Neural progenitor cell (in vitro differentiated cells): ENCODE measurements around the gene GBF1. TPM values are rescaled to one million over a fixed set of nuclear protein-coding genes. Genes with fewer than 3 reads are reported as not detected.

Experiments
- DNase-seq: peaks from one replicate; pipeline ENCODE4 v3.0.0-alpha.2; 2016; ENCODE audit warnings: low spot score
- H2AFZ ChIP-seq: fragments of 200-600 bp; sonication (generic); replicated peaks from 2 replicates; pipeline ENCODE4 v1.6.1; 2016; ENCODE audit warnings: antibody characterized with exemption
- H3F3A ChIP-seq: fragments of 200-600 bp; sonication (generic); 2 replicates; pipeline ENCODE4 v1.6.1; 2016; ENCODE audit warnings: antibody characterized with exemption, low read depth
- H3K27ac ChIP-seq: fragments of 200-600 bp; sonication (generic); 2 replicates; pipeline ENCODE4 v1.5.1; 2016; ENCODE audit warnings: mild to moderate bottlenecking
- H3K27me3 ChIP-seq: fragments of 200-600 bp; sonication (generic); 2 replicates; pipeline ENCODE4 v1.6.1; 2016; ENCODE audit warnings: mild to moderate bottlenecking, moderate library complexity
- H3K36me3 ChIP-seq: fragments of 200-600 bp; sonication (generic); 2 replicates; pipeline ENCODE4 v1.5.1; 2016
- H3K4me1 ChIP-seq: fragments of 200-600 bp; sonication (generic); 2 replicates; pipeline ENCODE4 v1.6.1; 2016; ENCODE audit warnings: mixed run types
- H3K4me2 ChIP-seq: fragments of 200-600 bp; sonication (generic); 2 replicates; pipeline ENCODE4 v1.6.1; 2016
- H3K4me3 ChIP-seq: fragments of 200-600 bp; sonication (generic); 2 replicates; pipeline ENCODE4 v1.5.1; 2016
- H3K79me2 ChIP-seq: fragments of 200-600 bp; sonication (generic); 2 replicates; pipeline ENCODE4 v1.6.1; 2016; ENCODE audit warnings: low read depth
- H3K9ac ChIP-seq: fragments of 200-600 bp; sonication (generic); 2 replicates; pipeline ENCODE4 v1.6.1; 2016
- H3K9me3 ChIP-seq: fragments of 200-600 bp; sonication (generic); 2 replicates; pipeline ENCODE4 v1.5.1; 2016; ENCODE audit warnings: low read depth
- H4K20me1 ChIP-seq: fragments of 200-600 bp; sonication (generic); 2 replicates; pipeline ENCODE4 v1.6.1; 2016; ENCODE audit warnings: low read depth
- H3K27ac Mint-ChIP-seq: 3 replicates; pipeline ENCODE4 v1.8.0; 2021; ENCODE audit warnings: mixed read lengths
- H3K27me3 Mint-ChIP-seq: 2 replicates; pipeline ENCODE4 v1.8.0; 2022; ENCODE audit warnings: low read depth, mild to moderate bottlenecking, inconsistent platforms, moderate library complexity, mixed read lengths; ENCODE audit not compliant: insufficient read depth
- H3K36me3 Mint-ChIP-seq: 3 replicates; pipeline ENCODE4 v1.8.0; 2021; ENCODE audit warnings: mixed read lengths
- H3K4me1 Mint-ChIP-seq: 3 replicates; pipeline ENCODE4 v1.8.0; 2021; ENCODE audit warnings: mixed read lengths
- H3K4me3 Mint-ChIP-seq: 3 replicates; pipeline ENCODE4 v1.8.0; 2021; ENCODE audit warnings: mild to moderate bottlenecking, moderate library complexity, mixed read lengths
- H3K9me3 Mint-ChIP-seq: 3 replicates; pipeline ENCODE4 v1.8.0; 2020; ENCODE audit warnings: mixed read lengths
- EZH2 ChIP-seq: fragments of 200-600 bp; sonication (generic); IDR thresholded peaks from 2 replicates; pipeline ENCODE4 v1.6.1; 2017; ENCODE audit warnings: antibody characterized with exemption, mild to moderate bottlenecking, moderate library complexity
- EZH2phosphoT487 ChIP-seq: fragments of 200-600 bp; sonication (generic); IDR thresholded peaks from 2 replicates; pipeline ENCODE4 v1.6.1; 2017; ENCODE audit warnings: antibody characterized with exemption
- total RNA-seq: library from RNA; depleted of rRNA; stranded (reverse); fragments of >200 nt; gene quantifications from 2 replicates; pipeline ENCODE4 v1.2.3, GENCODE V29; 2015; ENCODE audit warnings: low replicate concordance
- TF ChIP-seq, protein P1 (sequence below): fragments of 200-600 bp; sonication (generic); IDR thresholded peaks from 2 replicates; pipeline ENCODE4 v1.5.1; 2017; ENCODE audit warnings: antibody characterized with exemption, mild to moderate bottlenecking

Gene GBF1
- total RNA-seq, 1 donor from 2014 or later = 23.5 TPM

DNA sequence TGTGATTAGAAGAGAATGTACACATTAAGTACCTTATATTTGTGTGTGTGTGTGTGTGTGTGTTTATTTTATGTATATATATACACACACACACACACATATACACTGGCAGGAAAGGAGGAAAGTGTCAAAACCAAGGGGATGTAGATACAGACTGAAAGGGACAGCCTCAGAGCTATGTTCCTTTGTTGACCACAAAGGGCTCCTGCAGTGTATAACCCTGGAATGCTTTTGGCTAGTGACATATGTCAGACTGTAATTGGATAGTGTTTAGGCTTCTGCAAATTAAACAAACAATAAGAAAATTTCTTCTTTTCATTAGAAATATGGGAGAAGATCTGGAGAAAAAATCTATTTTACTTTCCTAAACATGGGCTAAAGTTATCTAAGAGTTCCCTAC, 15.9 kb downstream of the GBF1 start:
- DNase-seq = no peak
- H3K27ac Mint-ChIP-seq = no peak overlapping the region
- Histone ChIP-seq H2AFZ (no peak overlapping the region), H3K9me3 (no peaks in the 10 kb centered on the region), H3K4me1 (no peaks in the 10 kb centered on the region), H3K27me3 (no peaks in the 10 kb centered on the region), H4K20me1 (peaks cover 14% of the 10 kb centered on the region), H3K36me3 (peaks cover 12% of the 10 kb centered on the region), H3K79me2 (peaks cover 14% of the 10 kb centered on the region), H3K9ac (no peak overlapping the region), H3K4me2 (no peak overlapping the region), H3K27ac (no peak overlapping the region), H3K4me3 (no peak overlapping the region), H3F3A (no peaks in the 10 kb centered on the region)
- TF ChIP-seq EZH2 (no peak), EZH2phosphoT487 (no peak)
- TF ChIP-seq, protein P1, sequence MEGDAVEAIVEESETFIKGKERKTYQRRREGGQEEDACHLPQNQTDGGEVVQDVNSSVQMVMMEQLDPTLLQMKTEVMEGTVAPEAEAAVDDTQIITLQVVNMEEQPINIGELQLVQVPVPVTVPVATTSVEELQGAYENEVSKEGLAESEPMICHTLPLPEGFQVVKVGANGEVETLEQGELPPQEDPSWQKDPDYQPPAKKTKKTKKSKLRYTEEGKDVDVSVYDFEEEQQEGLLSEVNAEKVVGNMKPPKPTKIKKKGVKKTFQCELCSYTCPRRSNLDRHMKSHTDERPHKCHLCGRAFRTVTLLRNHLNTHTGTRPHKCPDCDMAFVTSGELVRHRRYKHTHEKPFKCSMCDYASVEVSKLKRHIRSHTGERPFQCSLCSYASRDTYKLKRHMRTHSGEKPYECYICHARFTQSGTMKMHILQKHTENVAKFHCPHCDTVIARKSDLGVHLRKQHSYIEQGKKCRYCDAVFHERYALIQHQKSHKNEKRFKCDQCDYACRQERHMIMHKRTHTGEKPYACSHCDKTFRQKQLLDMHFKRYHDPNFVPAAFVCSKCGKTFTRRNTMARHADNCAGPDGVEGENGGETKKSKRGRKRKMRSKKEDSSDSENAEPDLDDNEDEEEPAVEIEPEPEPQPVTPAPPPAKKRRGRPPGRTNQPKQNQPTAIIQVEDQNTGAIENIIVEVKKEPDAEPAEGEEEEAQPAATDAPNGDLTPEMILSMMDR = no peak
- H3K4me1 Mint-ChIP-seq = peaks cover 11% of the 10 kb centered on the region
- H3K9me3 Mint-ChIP-seq = no peaks in the 10 kb centered on the region
- H3K4me3 Mint-ChIP-seq = no peak overlapping the region
- H3K36me3 Mint-ChIP-seq = peaks cover 20% of the 10 kb centered on the region
- H3K27me3 Mint-ChIP-seq = no peaks in the 10 kb centered on the region

DNA sequence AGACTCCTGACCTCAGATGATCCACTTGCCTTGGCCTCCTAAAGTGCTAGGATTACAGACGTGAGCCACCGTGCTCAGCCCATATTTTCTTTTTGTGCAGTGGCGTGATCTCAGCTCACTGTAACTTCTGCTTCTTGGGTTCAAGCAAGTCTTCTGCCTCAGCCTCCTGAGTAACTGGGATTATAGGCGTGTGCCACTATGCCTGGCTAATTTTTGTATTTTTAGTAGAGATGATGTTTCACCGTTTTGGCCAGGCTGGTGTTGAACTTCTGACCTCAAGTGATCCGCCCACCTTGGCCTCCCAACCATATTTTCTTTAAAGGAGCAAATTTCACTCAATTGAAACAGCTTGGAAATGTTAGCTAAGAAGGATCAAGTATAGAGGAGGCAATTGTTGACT, 16.5 kb downstream of the GBF1 start:
- DNase-seq = no peak
- H3K4me3 Mint-ChIP-seq = no peak overlapping the region
- H3K36me3 Mint-ChIP-seq = peaks cover 20% of the 10 kb centered on the region
- no peak overlapping the region for H3K9ac ChIP-seq
- no peaks in the 10 kb centered on the region for H3K27me3 Mint-ChIP-seq
- no peaks in the 10 kb centered on the region for H3K4me1 ChIP-seq
- H2AFZ ChIP-seq = no peak overlapping the region
- H3K9me3 Mint-ChIP-seq = no peaks in the 10 kb centered on the region
- peaks cover 12% of the 10 kb centered on the region for H3K36me3 ChIP-seq
- H3F3A ChIP-seq = no peaks in the 10 kb centered on the region
- TF ChIP-seq EZH2phosphoT487 (no peak), EZH2 (no peak)
- TF ChIP-seq, protein P1 = no peak
- no peaks in the 10 kb centered on the region for H3K27me3 ChIP-seq
- peaks cover 10% of the 10 kb centered on the region for H3K79me2 ChIP-seq
- H3K27ac Mint-ChIP-seq = no peak overlapping the region
- H3K27ac ChIP-seq = no peak overlapping the region
- no peak overlapping the region for H3K4me3 ChIP-seq
- H3K4me1 Mint-ChIP-seq = peaks cover 11% of the 10 kb centered on the region
- H4K20me1 ChIP-seq = peaks cover 14% of the 10 kb centered on the region
- H3K4me2 ChIP-seq = no peak overlapping the region
- H3K9me3 ChIP-seq = no peaks in the 10 kb centered on the region

DNA sequence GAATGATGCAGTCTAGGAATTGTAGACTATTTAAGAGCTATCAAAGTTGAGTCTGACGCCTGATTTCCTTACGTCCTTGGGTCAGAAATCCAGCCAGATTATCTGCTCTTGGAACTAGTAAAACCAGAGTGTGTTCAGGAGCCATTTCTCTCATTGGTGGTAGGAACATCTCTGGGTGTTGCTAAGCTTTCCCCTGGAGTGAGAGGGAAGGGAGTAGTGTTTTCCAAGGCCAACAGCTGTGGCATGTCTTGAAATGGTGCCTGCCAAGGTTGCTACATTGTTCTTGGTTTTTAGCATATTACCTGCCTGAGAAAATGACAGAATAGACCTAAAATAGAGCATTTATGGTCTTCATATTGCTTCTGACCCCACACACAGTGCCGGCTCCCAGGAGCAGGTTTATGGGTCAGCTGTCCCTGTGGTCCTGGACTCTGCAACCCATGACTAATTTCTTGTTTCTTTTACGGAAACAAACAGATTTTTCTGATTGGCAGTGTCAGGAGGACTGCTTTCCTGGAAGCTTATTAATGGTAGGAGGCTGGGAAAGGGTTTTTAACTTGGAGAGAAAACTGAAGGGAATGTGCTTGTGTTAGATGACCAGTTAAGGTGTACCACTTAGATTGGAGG, 17.5 kb downstream of the GBF1 start:
- TF ChIP-seq EZH2phosphoT487 (no peak), EZH2 (no peak)
- TF ChIP-seq, protein P1 = no peak
- Histone ChIP-seq H3K79me2 (peaks cover 8% of the 10 kb centered on the region), H3F3A (no peaks in the 10 kb centered on the region), H3K4me2 (no peak overlapping the region), H3K27me3 (no peaks in the 10 kb centered on the region), H3K4me3 (no peak overlapping the region), H3K9me3 (no peaks in the 10 kb centered on the region), H4K20me1 (peaks cover 15% of the 10 kb centered on the region), H3K4me1 (no peaks in the 10 kb centered on the region), H3K36me3 (peaks cover 12% of the 10 kb centered on the region), H3K27ac (no peak overlapping the region), H2AFZ (no peak overlapping the region), H3K9ac (no peak overlapping the region)
- Mint-ChIP-seq H3K9me3 (no peaks in the 10 kb centered on the region), H3K27me3 (no peaks in the 10 kb centered on the region), H3K4me1 (peaks cover 11% of the 10 kb centered on the region), H3K4me3 (no peak overlapping the region), H3K27ac (no peak overlapping the region), H3K36me3 (peaks cover 21% of the 10 kb centered on the region)
- DNase-seq = no peak
